Progenitor cell of endocrine pancreas (in vitro differentiated cells): ENCODE data around the gene RAB36. TPM values are rescaled to one million over a fixed set of nuclear protein-coding genes. Genes with fewer than 3 reads are reported as not detected.

Experiments
- DNase-seq: peaks from one replicate; pipeline ENCODE4 v3.0.0; 2021; ENCODE audit warnings: low spot score; ENCODE audit not compliant: unreplicated experiment
- H3K27ac Mint-ChIP-seq: 2 replicates; pipeline ENCODE4 v1.8.0; 2021; ENCODE audit warnings: mild to moderate bottlenecking, moderate library complexity, mixed read lengths
- H3K27me3 Mint-ChIP-seq: 2 replicates; pipeline ENCODE4 v1.8.0; 2021; ENCODE audit warnings: mixed read lengths
- H3K36me3 Mint-ChIP-seq: 2 replicates; pipeline ENCODE4 v1.8.0; 2022; ENCODE audit warnings: mixed read lengths; ENCODE audit not compliant: insufficient read depth
- H3K4me1 Mint-ChIP-seq: 2 replicates; pipeline ENCODE4 v1.8.0; 2021; ENCODE audit warnings: low read depth, mixed read lengths
- H3K4me3 Mint-ChIP-seq: 2 replicates; pipeline ENCODE4 v1.8.0; 2021; ENCODE audit warnings: low read depth, mild to moderate bottlenecking, moderate library complexity, mixed read lengths
- H3K9me3 Mint-ChIP-seq: 2 replicates; pipeline ENCODE4 v1.8.0; 2021; ENCODE audit warnings: low read depth, mixed read lengths
- CTCF ChIP-seq: fragments of 200-600 bp; sonication (generic); IDR thresholded peaks from one replicate; pipeline ENCODE4 v1.5.0; 2021; ENCODE audit warnings: antibody characterized with exemption, mild to moderate bottlenecking; ENCODE audit not compliant: unreplicated experiment
- total RNA-seq: library from RNA; stranded (reverse); gene quantifications from 2 replicates; pipeline ENCODE4 v1.2.1, GENCODE V29; 2021

The RAB36 gene
- total RNA-seq, 1 donor from 2014 or later, result 10.3 TPM

GRCh38 chr22:23102776-23103175 lies 42.5 kb upstream of the RAB36 start:
- no peaks in the 10 kb centered on the region for H3K9me3 Mint-ChIP-seq
- H3K4me1 Mint-ChIP-seq, result peaks cover 11% of the 10 kb centered on the region
- H3K36me3 Mint-ChIP-seq, result peaks cover 5% of the 10 kb centered on the region
- no peak for TF ChIP-seq CTCF
- DNase-seq, result no peak
- H3K4me3 Mint-ChIP-seq, result no peak overlapping the region
- H3K27me3 Mint-ChIP-seq, result no peaks in the 10 kb centered on the region
- no peak overlapping the region for H3K27ac Mint-ChIP-seq

- Mint-ChIP-seq H3K4me3 (no peak overlapping the region), H3K4me1 (peaks cover 11% of the 10 kb centered on the region), H3K36me3 (peaks cover 5% of the 10 kb centered on the region), H3K9me3 (no peaks in the 10 kb centered on the region), H3K27me3 (no peaks in the 10 kb centered on the region), H3K27ac (no peak overlapping the region)
- no peak for DNase-seq
- no peak for TF ChIP-seq CTCF
Observed at GRCh38 chr22:23103199-23103954, 41.9 kb upstream of the RAB36 start.

GRCh38 chr22:23104187-23104971 lies 40.9 kb upstream of the RAB36 start:
- Mint-ChIP-seq H3K9me3 (no peaks in the 10 kb centered on the region), H3K27me3 (no peaks in the 10 kb centered on the region), H3K36me3 (peaks cover 5% of the 10 kb centered on the region), H3K4me1 (peaks cover 11% of the 10 kb centered on the region), H3K4me3 (no peak overlapping the region), H3K27ac (no peak overlapping the region)
- DNase-seq, result no peak
- no peak for TF ChIP-seq CTCF

GRCh38 chr22:23105304-23105703 lies 40.0 kb upstream of the RAB36 start:
- no peak overlapping the region for H3K4me3 Mint-ChIP-seq
- peaks cover 5% of the 10 kb centered on the region for H3K36me3 Mint-ChIP-seq
- H3K27ac Mint-ChIP-seq, result no peak overlapping the region
- no peak for TF ChIP-seq CTCF
- H3K27me3 Mint-ChIP-seq, result no peaks in the 10 kb centered on the region
- H3K9me3 Mint-ChIP-seq, result no peaks in the 10 kb centered on the region
- peaks cover 11% of the 10 kb centered on the region for H3K4me1 Mint-ChIP-seq
- no peak for DNase-seq

- no peak overlapping the region for H3K4me3 Mint-ChIP-seq
- peaks cover 11% of the 10 kb centered on the region for H3K4me1 Mint-ChIP-seq
- no peaks in the 10 kb centered on the region for H3K9me3 Mint-ChIP-seq
- H3K36me3 Mint-ChIP-seq, result peaks cover 5% of the 10 kb centered on the region
- TF ChIP-seq CTCF, result no peak
- H3K27me3 Mint-ChIP-seq, result no peaks in the 10 kb centered on the region
- DNase-seq, result no peak
- no peak overlapping the region for H3K27ac Mint-ChIP-seq
Observed at GRCh38 chr22:23105919-23106318, 39.4 kb upstream of the RAB36 start.
